HEK293 (cell line): ENCODE data around the gene NTF4.

Experiments
- CTCF ChIA-PET: fragments of 350-600 bp; formaldehyde crosslinking; extraction: SDS; loops from one replicate; lab custom pipeline; 2021; ENCODE audit warnings: antibody characterized with exemption; lab: Yijun Ruan, JAX
- POLR2A ChIA-PET: fragments of 300-600 bp; formaldehyde crosslinking; extraction: SDS; loops from one replicate; lab custom pipeline; 2020; ENCODE audit warnings: antibody characterized with exemption, inconsistent platforms; lab: Yijun Ruan, JAX
- H3K27ac ChIP-seq: fragments of 200-500 bp; sonication (Bioruptor generic); 2 replicates; pipeline ENCODE4 v1.5.1; 2014; ENCODE audit warnings: low read depth, low read length, control low read depth, inconsistent platforms; ENCODE audit errors: extremely low read depth
- H3K36me3 ChIP-seq, 2 experiments: fragments of 200-500 bp in 1 of 2; sonication (Bioruptor generic) in 1 of 2; 1 replicate in 1 of 2; 2 replicates in 1 of 2; pipeline ENCODE4 v1.5.1; 2014 to 2017; ENCODE audit warnings: inconsistent platforms in 2 of 2, low read length in 2 of 2; ENCODE audit not compliant: control insufficient read depth in 2 of 2, insufficient read depth in 1 of 2
- H3K4me1 ChIP-seq: fragments of 200-500 bp; sonication (Bioruptor generic); 2 replicates; pipeline ENCODE4 v1.5.1; 2014; ENCODE audit warnings: mild to moderate bottlenecking, low read length, inconsistent platforms; ENCODE audit not compliant: control insufficient read depth, insufficient read depth
- H3K4me3 ChIP-seq: 2 replicates; pipeline ENCODE4 v1.5.1; 2011; ENCODE audit warnings: low read depth, mild to moderate bottlenecking, control low read depth, low read length, moderate library complexity
- H3K9me3 ChIP-seq: fragments of 200-500 bp; sonication (Bioruptor generic); 2 replicates; pipeline ENCODE4 v1.5.1; 2014; ENCODE audit warnings: low read depth, low read length, inconsistent platforms; ENCODE audit not compliant: control insufficient read depth, insufficient read depth
- GLIS1 ChIP-seq: fragments of 450-650 bp; formaldehyde crosslinking; IDR thresholded peaks from 2 replicates; pipeline ENCODE4 v1.5.1; 2016; ENCODE audit warnings: missing biosample characterization, missing genetic modification characterization
- GLIS2 ChIP-seq: fragments of 450-650 bp; formaldehyde crosslinking; IDR thresholded peaks from 2 replicates; pipeline ENCODE4 v1.5.1; 2016; ENCODE audit warnings: missing biosample characterization, missing genetic modification characterization
- KLF1 ChIP-seq: fragments of 450-650 bp; formaldehyde crosslinking; IDR thresholded peaks from 2 replicates; pipeline ENCODE4 v1.5.1; 2016; ENCODE audit warnings: missing biosample characterization, missing genetic modification characterization
- KLF10 ChIP-seq: fragments of 450-650 bp; IDR thresholded peaks from 2 replicates; pipeline ENCODE4 v1.5.1; 2018; ENCODE audit warnings: missing biosample characterization, mild to moderate bottlenecking, missing genetic modification characterization
- KLF16 ChIP-seq: fragments of 450-650 bp; formaldehyde crosslinking; IDR thresholded peaks from 2 replicates; pipeline ENCODE4 v1.5.1; 2017; ENCODE audit warnings: missing biosample characterization, missing genetic modification characterization
- KLF7 ChIP-seq: fragments of 450-650 bp; formaldehyde crosslinking; IDR thresholded peaks from 2 replicates; pipeline ENCODE4 v1.5.1; 2016; ENCODE audit warnings: missing biosample characterization, missing genetic modification characterization, borderline replicate concordance
- MZF1 ChIP-seq: fragments of 450-650 bp; formaldehyde crosslinking; IDR thresholded peaks from 2 replicates; pipeline ENCODE4 v1.5.1; 2017; ENCODE audit warnings: missing biosample characterization, missing genetic modification characterization, borderline replicate concordance
- REPIN1 ChIP-seq: fragments of 450-650 bp; formaldehyde crosslinking; IDR thresholded peaks from 2 replicates; pipeline ENCODE4 v1.5.1; 2017; ENCODE audit warnings: missing biosample characterization, missing genetic modification characterization, low read depth
- SP2 ChIP-seq: fragments of 450-650 bp; formaldehyde crosslinking; IDR thresholded peaks from 2 replicates; pipeline ENCODE4 v1.5.1; 2016; ENCODE audit warnings: missing biosample characterization, missing genetic modification characterization
- SP3 ChIP-seq: fragments of 450-650 bp; formaldehyde crosslinking; IDR thresholded peaks from 2 replicates; pipeline ENCODE4 v1.5.1; 2016; ENCODE audit warnings: missing biosample characterization, missing genetic modification characterization
- SP7 ChIP-seq: fragments of 450-650 bp; formaldehyde crosslinking; IDR thresholded peaks from 2 replicates; pipeline ENCODE4 v1.5.1; 2016; ENCODE audit warnings: missing biosample characterization, missing genetic modification characterization
- ZBTB17 ChIP-seq: fragments of 450-650 bp; formaldehyde crosslinking; IDR thresholded peaks from 2 replicates; pipeline ENCODE4 v1.5.1; 2016; ENCODE audit warnings: missing biosample characterization, missing genetic modification characterization
- ZFHX2 ChIP-seq: fragments of 450-650 bp; formaldehyde crosslinking; conservative IDR thresholded peaks from 2 replicates; pipeline ENCODE4 v1.5.1; 2016; ENCODE audit warnings: missing biosample characterization, missing genetic modification characterization
- ZNF140 ChIP-seq: fragments of 450-650 bp; formaldehyde crosslinking; IDR thresholded peaks from 2 replicates; pipeline ENCODE4 v1.5.1; 2016; ENCODE audit warnings: missing biosample characterization, missing genetic modification characterization
- ZNF335 ChIP-seq: fragments of 450-650 bp; formaldehyde crosslinking; conservative IDR thresholded peaks from 2 replicates; pipeline ENCODE4 v1.5.1; 2016; ENCODE audit warnings: missing biosample characterization, missing genetic modification characterization
- ZNF423 ChIP-seq: fragments of 450-650 bp; formaldehyde crosslinking; IDR thresholded peaks from 2 replicates; pipeline ENCODE4 v1.5.1; 2016; ENCODE audit warnings: missing biosample characterization, missing genetic modification characterization
- ZNF660 ChIP-seq: fragments of 450-650 bp; IDR thresholded peaks from 2 replicates; pipeline ENCODE4 v1.5.1; 2018; ENCODE audit warnings: missing biosample characterization, mild to moderate bottlenecking, missing genetic modification characterization
- ZSCAN23 ChIP-seq: fragments of 450-650 bp; formaldehyde crosslinking; IDR thresholded peaks from 2 replicates; pipeline ENCODE4 v1.5.1; 2016; ENCODE audit warnings: missing biosample characterization, missing genetic modification characterization
- ZSCAN30 ChIP-seq: fragments of 450-650 bp; IDR thresholded peaks from 2 replicates; pipeline ENCODE4 v1.5.1; 2018; ENCODE audit warnings: missing biosample characterization, mild to moderate bottlenecking, missing genetic modification characterization, moderate library complexity
- ZXDB ChIP-seq: fragments of 450-650 bp; formaldehyde crosslinking; IDR thresholded peaks from 2 replicates; pipeline ENCODE4 v1.5.1; 2016; ENCODE audit warnings: missing biosample characterization, missing genetic modification characterization
- TF ChIP-seq, protein P1 (sequence below): fragments of 450-650 bp; formaldehyde crosslinking; IDR thresholded peaks from 2 replicates; pipeline ENCODE4 v1.5.1; 2016; ENCODE audit warnings: missing biosample characterization, missing genetic modification characterization
- TF ChIP-seq, protein P2 (sequence below): fragments of 450-650 bp; formaldehyde crosslinking; conservative IDR thresholded peaks from 2 replicates; pipeline ENCODE4 v1.5.1; 2016; ENCODE audit warnings: low read depth, missing biosample characterization, missing genetic modification characterization
- TF ChIP-seq, protein P3 (sequence below): fragments of 450-650 bp; formaldehyde crosslinking; IDR thresholded peaks from 2 replicates; pipeline ENCODE4 v1.5.1; 2016; ENCODE audit warnings: missing biosample characterization, missing genetic modification characterization
- TF ChIP-seq, protein P4 (sequence below): fragments of 450-650 bp; formaldehyde crosslinking; IDR thresholded peaks from 2 replicates; pipeline ENCODE4 v1.5.1; 2016; ENCODE audit warnings: missing biosample characterization, missing genetic modification characterization
- TF ChIP-seq, protein P5 (sequence below): fragments of 450-650 bp; formaldehyde crosslinking; IDR thresholded peaks from 2 replicates; pipeline ENCODE4 v1.5.1; 2016; ENCODE audit warnings: missing biosample characterization, missing genetic modification characterization
- TF ChIP-seq, protein P6 (sequence below): fragments of 450-650 bp; formaldehyde crosslinking; IDR thresholded peaks from 2 replicates; pipeline ENCODE4 v1.5.1; 2016; ENCODE audit warnings: missing biosample characterization, missing genetic modification characterization

Gene NTF4

DNA sequence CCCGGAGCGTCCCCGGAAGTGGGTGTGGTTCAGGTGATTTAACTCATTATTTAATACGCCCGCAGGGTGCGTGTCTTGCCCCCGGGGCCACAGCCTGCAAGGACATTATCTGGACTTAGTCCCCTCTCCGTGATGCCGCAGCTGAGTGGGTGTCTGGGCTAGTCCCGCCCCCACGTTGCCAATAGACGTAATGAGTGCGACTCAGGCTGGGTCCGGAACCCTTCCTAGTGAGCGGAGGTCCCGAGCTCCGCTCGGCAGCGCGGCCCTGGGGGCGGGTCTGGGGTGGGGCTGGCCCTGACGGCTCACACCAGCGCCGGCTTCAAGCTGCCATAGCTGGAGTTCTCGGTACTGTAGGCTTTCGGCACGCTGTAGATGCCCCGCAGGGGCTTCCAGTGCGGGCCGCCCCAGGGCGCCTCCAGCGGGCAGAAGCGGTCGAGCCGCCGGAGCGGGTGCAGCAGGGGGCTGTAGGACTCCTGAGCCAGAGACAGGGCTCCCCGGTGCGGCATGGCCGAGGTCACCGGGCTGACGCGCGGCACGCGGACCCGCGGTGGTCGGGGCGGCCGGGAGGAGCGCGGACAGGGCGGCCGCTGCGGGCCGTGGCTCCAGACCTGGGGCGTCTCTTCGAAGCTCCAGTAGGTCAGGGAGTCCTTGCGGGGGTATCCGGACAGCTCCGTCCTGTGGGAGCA lies 46.8 kb downstream of the NTF4 start:
- POLR2A ChIA-PET, result interaction anchor here (0.6 to 1.6 kb wide), 3 partner anchors 24 to 1583 kb away, joined by 5 to 8 read pairs (median 7); partner anchors contain the start of genes GYS1 and RUVBL2
- TF ChIP-seq, protein P1, sequence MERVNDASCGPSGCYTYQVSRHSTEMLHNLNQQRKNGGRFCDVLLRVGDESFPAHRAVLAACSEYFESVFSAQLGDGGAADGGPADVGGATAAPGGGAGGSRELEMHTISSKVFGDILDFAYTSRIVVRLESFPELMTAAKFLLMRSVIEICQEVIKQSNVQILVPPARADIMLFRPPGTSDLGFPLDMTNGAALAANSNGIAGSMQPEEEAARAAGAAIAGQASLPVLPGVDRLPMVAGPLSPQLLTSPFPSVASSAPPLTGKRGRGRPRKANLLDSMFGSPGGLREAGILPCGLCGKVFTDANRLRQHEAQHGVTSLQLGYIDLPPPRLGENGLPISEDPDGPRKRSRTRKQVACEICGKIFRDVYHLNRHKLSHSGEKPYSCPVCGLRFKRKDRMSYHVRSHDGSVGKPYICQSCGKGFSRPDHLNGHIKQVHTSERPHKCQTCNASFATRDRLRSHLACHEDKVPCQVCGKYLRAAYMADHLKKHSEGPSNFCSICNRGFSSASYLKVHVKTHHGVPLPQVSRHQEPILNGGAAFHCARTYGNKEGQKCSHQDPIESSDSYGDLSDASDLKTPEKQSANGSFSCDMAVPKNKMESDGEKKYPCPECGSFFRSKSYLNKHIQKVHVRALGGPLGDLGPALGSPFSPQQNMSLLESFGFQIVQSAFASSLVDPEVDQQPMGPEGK, result peak; percentile 76
- TF ChIP-seq KLF7 (tag by site-specific recombination) (peak; percentile 54; the same call in 1 of the 2 replicates), SP7 (peak; percentile 26; the same call in 1 of the 2 replicates), GLIS1 (peak; percentile 49), MZF1 (tag by site-specific recombination) (no peak), SP2 (tag by site-specific recombination) (peak; percentile 78), ZSCAN23 (tag by site-specific recombination) (no peak), KLF10 (tag by site-specific recombination) (peak; percentile 81), ZNF660 (tag by site-specific recombination) (peak; percentile 63; the same call in 1 of the 2 replicates), SP3 (peak; percentile 82), ZNF335 (tag by site-specific recombination) (peak; percentile 60), KLF1 (tag by site-specific recombination) (peak; percentile 93), REPIN1 (no peak), KLF16 (0 out of 2 replicates have a peak, but pooled peaks have one; percentile 37), ZBTB17 (peak; percentile 64), ZFHX2 (tag by site-specific recombination) (peak; percentile 86), ZNF423 (tag by site-specific recombination) (peak; percentile 58; the same call in 1 of the 2 replicates), ZNF140 (tag by site-specific recombination) (0 out of 2 replicates have a peak, but pooled peaks have one; percentile 12), ZXDB (peak; percentile 72), ZSCAN30 (tag by site-specific recombination) (0 out of 2 replicates have a peak, but pooled peaks have one; percentile 37), GLIS2 (tag by site-specific recombination) (peak; percentile 80)
- TF ChIP-seq, protein P2, sequence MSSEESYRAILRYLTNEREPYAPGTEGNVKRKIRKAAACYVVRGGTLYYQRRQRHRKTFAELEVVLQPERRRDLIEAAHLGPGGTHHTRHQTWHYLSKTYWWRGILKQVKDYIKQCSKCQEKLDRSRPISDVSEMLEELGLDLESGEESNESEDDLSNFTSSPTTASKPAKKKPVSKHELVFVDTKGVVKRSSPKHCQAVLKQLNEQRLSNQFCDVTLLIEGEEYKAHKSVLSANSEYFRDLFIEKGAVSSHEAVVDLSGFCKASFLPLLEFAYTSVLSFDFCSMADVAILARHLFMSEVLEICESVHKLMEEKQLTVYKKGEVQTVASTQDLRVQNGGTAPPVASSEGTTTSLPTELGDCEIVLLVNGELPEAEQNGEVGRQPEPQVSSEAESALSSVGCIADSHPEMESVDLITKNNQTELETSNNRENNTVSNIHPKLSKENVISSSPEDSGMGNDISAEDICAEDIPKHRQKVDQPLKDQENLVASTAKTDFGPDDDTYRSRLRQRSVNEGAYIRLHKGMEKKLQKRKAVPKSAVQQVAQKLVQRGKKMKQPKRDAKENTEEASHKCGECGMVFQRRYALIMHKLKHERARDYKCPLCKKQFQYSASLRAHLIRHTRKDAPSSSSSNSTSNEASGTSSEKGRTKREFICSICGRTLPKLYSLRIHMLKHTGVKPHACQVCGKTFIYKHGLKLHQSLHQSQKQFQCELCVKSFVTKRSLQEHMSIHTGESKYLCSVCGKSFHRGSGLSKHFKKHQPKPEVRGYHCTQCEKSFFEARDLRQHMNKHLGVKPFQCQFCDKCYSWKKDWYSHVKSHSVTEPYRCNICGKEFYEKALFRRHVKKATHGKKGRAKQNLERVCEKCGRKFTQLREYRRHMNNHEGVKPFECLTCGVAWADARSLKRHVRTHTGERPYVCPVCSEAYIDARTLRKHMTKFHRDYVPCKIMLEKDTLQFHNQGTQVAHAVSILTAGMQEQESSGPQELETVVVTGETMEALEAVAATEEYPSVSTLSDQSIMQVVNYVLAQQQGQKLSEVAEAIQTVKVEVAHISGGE (tag by site-specific recombination), result peak; percentile 45; the same call in 1 of the 2 replicates
- TF ChIP-seq, protein P3, sequence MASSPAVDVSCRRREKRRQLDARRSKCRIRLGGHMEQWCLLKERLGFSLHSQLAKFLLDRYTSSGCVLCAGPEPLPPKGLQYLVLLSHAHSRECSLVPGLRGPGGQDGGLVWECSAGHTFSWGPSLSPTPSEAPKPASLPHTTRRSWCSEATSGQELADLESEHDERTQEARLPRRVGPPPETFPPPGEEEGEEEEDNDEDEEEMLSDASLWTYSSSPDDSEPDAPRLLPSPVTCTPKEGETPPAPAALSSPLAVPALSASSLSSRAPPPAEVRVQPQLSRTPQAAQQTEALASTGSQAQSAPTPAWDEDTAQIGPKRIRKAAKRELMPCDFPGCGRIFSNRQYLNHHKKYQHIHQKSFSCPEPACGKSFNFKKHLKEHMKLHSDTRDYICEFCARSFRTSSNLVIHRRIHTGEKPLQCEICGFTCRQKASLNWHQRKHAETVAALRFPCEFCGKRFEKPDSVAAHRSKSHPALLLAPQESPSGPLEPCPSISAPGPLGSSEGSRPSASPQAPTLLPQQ (tag by site-specific recombination), result peak; percentile 26; the same call in 1 of the 2 replicates
- TF ChIP-seq, protein P4, sequence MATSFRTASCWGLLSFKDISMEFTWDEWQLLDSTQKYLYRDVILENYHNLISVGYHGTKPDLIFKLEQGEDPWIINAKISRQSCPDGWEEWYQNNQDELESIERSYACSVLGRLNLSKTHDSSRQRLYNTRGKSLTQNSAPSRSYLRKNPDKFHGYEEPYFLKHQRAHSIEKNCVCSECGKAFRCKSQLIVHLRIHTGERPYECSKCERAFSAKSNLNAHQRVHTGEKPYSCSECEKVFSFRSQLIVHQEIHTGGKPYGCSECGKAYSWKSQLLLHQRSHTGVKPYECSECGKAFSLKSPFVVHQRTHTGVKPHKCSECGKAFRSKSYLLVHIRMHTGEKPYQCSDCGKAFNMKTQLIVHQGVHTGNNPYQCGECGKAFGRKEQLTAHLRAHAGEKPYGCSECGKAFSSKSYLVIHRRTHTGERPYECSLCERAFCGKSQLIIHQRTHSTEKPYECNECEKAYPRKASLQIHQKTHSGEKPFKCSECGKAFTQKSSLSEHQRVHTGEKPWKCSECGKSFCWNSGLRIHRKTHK, result no peak
- TF ChIP-seq, protein P5, sequence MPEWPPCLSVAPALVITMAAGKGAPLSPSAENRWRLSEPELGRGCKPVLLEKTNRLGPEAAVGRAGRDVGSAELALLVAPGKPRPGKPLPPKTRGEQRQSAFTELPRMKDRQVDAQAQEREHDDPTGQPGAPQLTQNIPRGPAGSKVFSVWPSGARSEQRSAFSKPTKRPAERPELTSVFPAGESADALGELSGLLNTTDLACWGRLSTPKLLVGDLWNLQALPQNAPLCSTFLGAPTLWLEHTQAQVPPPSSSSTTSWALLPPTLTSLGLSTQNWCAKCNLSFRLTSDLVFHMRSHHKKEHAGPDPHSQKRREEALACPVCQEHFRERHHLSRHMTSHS (tag by site-specific recombination), result no peak
- TF ChIP-seq, protein P6, sequence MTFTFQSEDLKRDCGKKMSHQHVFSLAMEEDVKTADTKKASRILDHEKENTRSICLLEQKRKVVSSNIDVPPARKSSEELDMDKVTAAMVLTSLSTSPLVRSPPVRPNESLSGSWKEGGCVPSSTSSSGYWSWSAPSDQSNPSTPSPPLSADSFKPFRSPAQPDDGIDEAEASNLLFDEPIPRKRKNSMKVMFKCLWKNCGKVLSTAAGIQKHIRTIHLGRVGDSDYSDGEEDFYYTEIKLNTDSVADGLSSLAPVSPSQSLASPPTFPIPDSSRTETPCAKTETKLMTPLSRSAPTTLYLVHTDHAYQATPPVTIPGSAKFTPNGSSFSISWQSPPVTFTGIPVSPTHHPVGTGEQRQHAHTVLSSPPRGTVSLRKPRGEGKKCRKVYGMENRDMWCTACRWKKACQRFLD (tag by site-specific recombination), result no peak

More for the DNA sequence above, 46.8 kb downstream of the NTF4 start:
- peaks cover 8% of the 10 kb centered on the region for H3K4me1 ChIP-seq
- no peaks in the 10 kb centered on the region for H3K9me3 ChIP-seq
- peak overlapping the region; percentile 24 for H3K4me3 ChIP-seq
- H3K27ac ChIP-seq, result no peak overlapping the region; the same call in 1 of the 2 replicates
- H3K36me3 ChIP-seq, result peaks cover 8 to 32% of the 10 kb centered on the region in 2 experiments; a peak in 2 of 3 replicates
- CTCF ChIA-PET, result interaction anchor here (0.6 to 3.1 kb wide), 12 partner anchors 9 to 229 kb away, joined by 3 to 26 read pairs (median 4); partner anchors contain the start of gene CGB2
